Osteocyte (in vitro differentiated cells): ENCODE measurements around the gene HDAC10. TPM values are rescaled to one million over a fixed set of nuclear protein-coding genes. Genes with fewer than 3 reads are reported as not detected.

ENCODE experiments used
- DNase-seq: peaks from one replicate; pipeline ENCODE4 v3.0.0; 2021; ENCODE audit warnings: mixed read lengths; ENCODE audit not compliant: unreplicated experiment; ENCODE audit errors: extremely low spot score
- H3K27ac Mint-ChIP-seq: one replicate; pipeline ENCODE4 v1.8.0; 2021; ENCODE audit warnings: mild to moderate bottlenecking, mixed read lengths; ENCODE audit not compliant: unreplicated experiment
- H3K27me3 Mint-ChIP-seq: one replicate; pipeline ENCODE4 v1.8.0; 2021; ENCODE audit warnings: mixed read lengths; ENCODE audit not compliant: unreplicated experiment
- H3K36me3 Mint-ChIP-seq: one replicate; pipeline ENCODE4 v1.8.0; 2021; ENCODE audit warnings: mixed read lengths; ENCODE audit not compliant: unreplicated experiment
- H3K4me1 Mint-ChIP-seq: one replicate; pipeline ENCODE4 v1.8.0; 2021; ENCODE audit warnings: mixed read lengths; ENCODE audit not compliant: unreplicated experiment
- H3K4me3 Mint-ChIP-seq: one replicate; pipeline ENCODE4 v1.8.0; 2021; ENCODE audit warnings: mild to moderate bottlenecking, moderate library complexity, mixed read lengths; ENCODE audit not compliant: unreplicated experiment
- H3K9me3 Mint-ChIP-seq: one replicate; pipeline ENCODE4 v1.8.0; 2021; ENCODE audit warnings: mixed read lengths; ENCODE audit not compliant: unreplicated experiment
- total RNA-seq: library from RNA; stranded (reverse); gene quantifications from 2 replicates; pipeline ENCODE4 v1.2.1, GENCODE V29; 2021
- TF ChIP-seq, protein P1 (sequence below): fragments of 200-600 bp; sonication (generic); IDR thresholded peaks from 2 replicates; pipeline ENCODE4 v1.5.0; 2021; ENCODE audit warnings: antibody characterized with exemption, mild to moderate bottlenecking, moderate library complexity

HDAC10 gene
- total RNA-seq, 1 donor from 2014 or later, result 38.3 TPM

DNA sequence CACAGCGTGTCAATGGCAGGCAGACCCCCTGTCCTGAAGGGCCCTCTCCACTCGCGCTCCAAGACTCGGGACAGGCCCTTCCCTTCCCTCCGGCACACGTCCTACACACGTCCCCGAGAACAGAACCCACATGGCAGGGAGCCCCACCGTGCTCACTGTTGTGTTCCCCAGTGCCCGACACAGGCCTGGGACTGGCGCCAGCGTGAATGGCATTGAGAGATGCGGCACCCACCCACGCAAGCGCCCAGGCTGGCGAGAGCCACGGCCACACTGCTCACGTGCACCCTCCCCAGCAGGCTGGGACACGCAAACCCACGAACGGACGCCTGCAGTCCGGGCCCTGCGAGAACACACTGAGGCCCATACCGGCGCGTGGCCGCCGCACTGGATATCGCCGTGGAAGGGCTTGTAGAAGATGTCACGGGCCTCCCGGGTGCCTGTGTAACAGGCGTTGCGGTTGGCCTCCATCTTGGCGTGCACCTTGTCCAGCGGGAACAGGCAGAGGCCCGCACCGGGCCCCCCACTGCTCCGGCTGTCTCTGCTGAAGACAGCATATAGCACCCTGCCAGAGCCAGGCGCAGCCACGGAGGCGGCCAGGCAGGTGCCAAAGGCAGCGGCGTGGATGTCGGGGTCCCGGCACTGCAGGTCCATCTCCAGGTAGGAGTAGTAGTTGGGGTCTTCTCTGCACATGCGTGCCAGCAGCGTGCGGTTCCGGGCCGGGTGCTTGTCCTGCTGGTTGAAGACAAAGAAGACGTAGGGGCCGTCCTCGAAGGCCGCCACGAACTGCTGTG, 38.3 kb upstream of the HDAC10 start:
- Mint-ChIP-seq H3K9me3 (no peaks in the 10 kb centered on the region), H3K27me3 (no peaks in the 10 kb centered on the region), H3K36me3 (peaks cover 12% of the 10 kb centered on the region), H3K4me3 (no peak overlapping the region), H3K27ac (no peak overlapping the region), H3K4me1 (peaks cover 20% of the 10 kb centered on the region)
- TF ChIP-seq, protein P1, sequence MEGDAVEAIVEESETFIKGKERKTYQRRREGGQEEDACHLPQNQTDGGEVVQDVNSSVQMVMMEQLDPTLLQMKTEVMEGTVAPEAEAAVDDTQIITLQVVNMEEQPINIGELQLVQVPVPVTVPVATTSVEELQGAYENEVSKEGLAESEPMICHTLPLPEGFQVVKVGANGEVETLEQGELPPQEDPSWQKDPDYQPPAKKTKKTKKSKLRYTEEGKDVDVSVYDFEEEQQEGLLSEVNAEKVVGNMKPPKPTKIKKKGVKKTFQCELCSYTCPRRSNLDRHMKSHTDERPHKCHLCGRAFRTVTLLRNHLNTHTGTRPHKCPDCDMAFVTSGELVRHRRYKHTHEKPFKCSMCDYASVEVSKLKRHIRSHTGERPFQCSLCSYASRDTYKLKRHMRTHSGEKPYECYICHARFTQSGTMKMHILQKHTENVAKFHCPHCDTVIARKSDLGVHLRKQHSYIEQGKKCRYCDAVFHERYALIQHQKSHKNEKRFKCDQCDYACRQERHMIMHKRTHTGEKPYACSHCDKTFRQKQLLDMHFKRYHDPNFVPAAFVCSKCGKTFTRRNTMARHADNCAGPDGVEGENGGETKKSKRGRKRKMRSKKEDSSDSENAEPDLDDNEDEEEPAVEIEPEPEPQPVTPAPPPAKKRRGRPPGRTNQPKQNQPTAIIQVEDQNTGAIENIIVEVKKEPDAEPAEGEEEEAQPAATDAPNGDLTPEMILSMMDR, result no peak
- no peak for DNase-seq

DNA sequence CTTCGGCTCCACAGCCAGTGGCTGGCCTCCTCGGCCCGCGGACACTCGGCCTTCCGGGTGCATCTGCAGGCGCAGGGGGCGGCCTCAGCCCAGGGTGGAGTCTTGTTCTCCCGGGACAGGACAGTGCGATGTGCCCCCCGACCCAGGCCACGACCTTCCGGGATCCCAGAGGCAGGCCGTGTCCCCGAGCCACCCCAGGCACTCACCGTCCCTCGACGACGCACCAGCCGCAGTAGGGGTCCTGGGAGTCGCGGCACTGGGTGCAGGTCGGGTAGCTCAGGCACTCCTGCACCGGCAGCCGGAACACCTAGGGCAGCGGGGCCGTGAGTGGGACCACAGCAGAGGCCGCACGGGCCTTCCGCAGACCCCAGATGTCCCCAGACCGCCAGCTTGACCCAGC, 36.7 kb upstream of the HDAC10 start:
- no peak for DNase-seq
- no peaks in the 10 kb centered on the region for H3K27me3 Mint-ChIP-seq
- H3K27ac Mint-ChIP-seq, result no peak overlapping the region
- TF ChIP-seq, protein P1, result no peak
- H3K4me3 Mint-ChIP-seq, result no peak overlapping the region
- no peaks in the 10 kb centered on the region for H3K9me3 Mint-ChIP-seq
- H3K36me3 Mint-ChIP-seq, result peaks cover 12% of the 10 kb centered on the region
- peaks cover 9% of the 10 kb centered on the region for H3K4me1 Mint-ChIP-seq

GRCh38 chr22:50286701-50287318, 35.7 kb upstream of the HDAC10 start:
- Mint-ChIP-seq H3K4me1 (peaks cover 3% of the 10 kb centered on the region), H3K9me3 (no peaks in the 10 kb centered on the region), H3K27me3 (no peaks in the 10 kb centered on the region), H3K27ac (no peak overlapping the region), H3K36me3 (peaks cover 9% of the 10 kb centered on the region), H3K4me3 (no peak overlapping the region)
- DNase-seq, result no peak
- TF ChIP-seq, protein P1, result no peak

DNA sequence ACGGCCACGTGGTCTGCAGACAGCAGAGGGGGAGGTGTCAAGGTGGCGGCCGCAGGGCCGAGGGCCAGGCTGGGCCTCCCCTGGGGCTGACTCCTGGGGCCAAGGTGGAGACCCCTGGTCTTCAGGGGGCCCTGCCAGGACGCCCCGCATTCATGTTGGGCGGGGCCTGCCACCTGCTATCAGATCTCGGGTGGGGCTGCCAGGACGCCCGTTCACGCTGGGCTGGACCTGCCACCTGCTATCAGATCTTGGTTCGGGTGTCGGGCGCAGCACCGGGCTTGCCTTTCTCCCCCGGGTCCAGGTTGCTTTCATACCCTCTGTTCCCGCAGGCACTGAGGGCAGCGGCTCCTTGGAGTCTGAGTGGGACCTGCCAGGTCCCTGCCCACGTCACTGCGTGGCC, 35.2 kb upstream of the HDAC10 start:
- Mint-ChIP-seq H3K4me3 (no peak overlapping the region), H3K27me3 (no peaks in the 10 kb centered on the region), H3K4me1 (peaks cover 3% of the 10 kb centered on the region), H3K9me3 (no peaks in the 10 kb centered on the region), H3K27ac (no peak overlapping the region), H3K36me3 (peaks cover 9% of the 10 kb centered on the region)
- no peak for DNase-seq
- TF ChIP-seq, protein P1, result no peak

DNA sequence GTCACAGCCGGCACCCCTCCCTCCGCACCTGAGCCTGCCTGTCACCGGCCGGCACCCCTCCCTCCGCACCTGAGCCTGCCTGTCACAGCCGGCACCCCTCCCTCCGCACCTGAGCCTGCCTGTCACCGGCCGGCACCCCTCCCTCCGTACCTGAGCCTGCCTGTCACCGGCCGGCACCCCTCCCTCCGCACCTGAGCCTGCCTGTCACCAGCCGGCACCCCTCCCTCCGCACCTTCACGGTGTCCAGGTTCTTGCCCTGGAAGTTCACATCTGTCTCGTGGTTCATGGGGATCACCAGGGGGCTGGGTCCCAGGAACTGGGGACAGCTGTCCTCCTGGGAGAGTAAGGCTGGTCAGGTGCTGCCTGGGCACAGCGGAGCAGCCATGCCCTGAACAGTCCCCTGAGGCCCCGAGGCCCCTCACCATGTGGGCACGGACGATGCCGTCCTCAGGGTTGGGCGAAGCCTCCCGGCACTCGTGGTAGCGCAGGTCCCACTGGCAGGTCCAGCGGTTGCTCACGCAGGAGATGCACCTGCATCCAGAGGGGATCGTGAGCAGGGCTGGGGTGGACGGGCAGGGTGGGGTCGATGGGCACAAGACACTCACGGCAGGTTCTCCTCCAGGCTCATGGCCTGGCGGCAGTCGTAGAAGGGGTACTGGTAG, 34.6 kb upstream of the HDAC10 start:
- Mint-ChIP-seq H3K27me3 (no peaks in the 10 kb centered on the region), H3K9me3 (no peaks in the 10 kb centered on the region), H3K4me3 (no peak overlapping the region), H3K27ac (no peak overlapping the region), H3K36me3 (peaks cover 11% of the 10 kb centered on the region), H3K4me1 (peaks cover 3% of the 10 kb centered on the region)
- no peak for DNase-seq
- TF ChIP-seq, protein P1, result no peak
